ENCODE data around the gene F8A3.
"Not testable (repeated sequence)": the region's sequence is repeated elsewhere in the genome, so short reads cannot be mapped to it uniquely, and the experiment has no call there.

Gene F8A3

DNA sequence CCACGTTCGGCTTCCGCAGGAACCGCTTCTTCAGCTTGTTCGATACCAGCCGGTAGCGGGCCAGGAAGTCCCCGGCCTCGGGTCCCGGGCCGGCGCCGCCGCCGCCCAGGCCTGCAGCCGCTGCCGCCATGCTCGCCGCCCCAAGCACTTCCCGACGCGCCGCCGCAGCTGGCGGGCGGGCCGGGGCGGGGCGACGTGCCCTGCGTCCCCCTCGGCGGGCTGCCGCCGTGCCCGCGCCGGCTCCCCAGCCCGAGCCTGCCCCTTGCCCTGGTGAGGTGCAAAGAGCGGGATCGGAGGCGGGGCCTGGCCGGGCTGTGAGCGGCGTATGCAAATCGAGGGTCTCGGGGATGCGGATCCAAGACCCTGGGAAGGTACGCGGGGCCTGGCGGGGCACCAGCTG is at the start of gene F8A3:
Gene F8A3, minus strand, starts transcription at position 150 of the 400 bp plus-strand sequence. Its CDS starts 20 bp downstream, at position 130.
- DNase-seq, result not testable (repeated sequence)

DNA sequence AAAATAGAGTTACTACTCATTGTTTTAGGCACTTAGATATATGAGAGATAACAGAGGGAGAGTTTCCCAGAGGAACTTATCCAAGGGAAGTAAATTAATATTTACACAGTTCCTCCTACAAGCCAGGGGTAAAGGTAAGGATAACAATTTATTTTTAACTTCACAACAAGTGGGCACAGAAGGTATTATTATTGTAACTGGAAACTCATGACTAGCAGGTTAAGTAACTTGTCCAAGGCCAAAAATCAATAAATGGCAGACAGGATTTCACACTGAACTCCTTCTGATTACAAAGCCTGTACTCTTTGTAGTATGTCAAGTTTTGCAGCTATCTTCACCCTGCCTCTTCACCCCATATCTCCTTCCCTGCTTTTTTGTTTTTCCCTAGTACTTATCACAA is 46.9 kb upstream of the F8A3 start:
- no peak for DNase-seq

DNA sequence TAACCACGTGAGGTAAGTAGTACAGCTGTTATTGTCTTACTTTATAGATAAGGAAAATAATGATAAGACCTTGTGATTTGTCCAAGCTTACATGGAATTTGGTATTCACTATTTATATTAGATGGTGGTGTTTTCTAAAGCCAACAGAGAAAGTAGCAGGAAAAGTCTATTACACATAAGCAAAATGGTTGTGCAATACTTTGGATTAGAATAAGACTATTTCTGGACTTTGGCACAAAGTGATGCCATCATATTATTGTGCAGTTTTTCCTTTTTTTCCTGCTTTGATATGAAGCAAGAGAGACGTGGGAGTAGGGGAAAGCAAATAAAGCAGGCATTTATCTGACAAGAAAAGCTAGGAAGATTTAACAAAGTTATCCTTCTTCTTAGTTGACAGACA is 36.7 kb upstream of the F8A3 start:
- not testable (repeated sequence) for DNase-seq

DNA sequence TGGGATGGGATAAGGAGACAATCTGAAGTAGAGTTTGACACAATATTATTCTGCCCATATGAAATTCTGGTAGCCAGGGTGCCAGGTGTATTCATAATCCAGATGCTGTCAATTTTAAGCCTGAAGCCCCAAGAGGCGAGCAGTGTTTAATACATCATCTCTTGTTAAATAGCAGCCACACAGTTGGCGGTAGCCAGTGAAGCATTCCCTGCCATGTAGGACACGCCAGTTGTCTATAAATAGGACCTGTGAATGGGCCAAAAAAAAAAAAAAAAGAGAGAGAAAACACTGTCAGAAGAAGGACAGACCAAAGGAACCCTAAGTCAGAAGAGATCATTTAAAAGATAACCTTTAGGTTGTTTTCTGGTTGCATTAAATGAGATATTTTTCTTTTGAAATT is 33.0 kb upstream of the F8A3 start:
- not testable (repeated sequence) for DNase-seq

DNA sequence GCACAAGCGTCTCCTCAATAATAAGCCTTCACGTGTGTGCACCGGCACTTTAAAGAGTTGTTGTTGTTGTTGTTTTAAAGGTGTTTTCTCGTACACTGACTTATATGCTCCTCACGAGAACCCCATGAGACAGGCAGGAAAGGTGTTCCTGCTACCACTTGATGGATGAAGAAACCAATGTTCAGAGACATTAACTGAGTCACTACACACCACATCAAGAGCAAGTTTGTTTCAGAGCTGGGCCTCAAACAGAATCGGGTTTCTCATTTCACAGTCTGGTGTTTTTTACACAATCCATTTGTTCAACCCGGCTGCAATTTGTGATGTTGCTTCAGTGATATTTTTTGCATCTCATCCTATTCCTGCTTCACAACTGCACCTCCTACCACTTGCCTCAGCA is 18.7 kb upstream of the F8A3 start:
- not testable (repeated sequence) for DNase-seq

DNA sequence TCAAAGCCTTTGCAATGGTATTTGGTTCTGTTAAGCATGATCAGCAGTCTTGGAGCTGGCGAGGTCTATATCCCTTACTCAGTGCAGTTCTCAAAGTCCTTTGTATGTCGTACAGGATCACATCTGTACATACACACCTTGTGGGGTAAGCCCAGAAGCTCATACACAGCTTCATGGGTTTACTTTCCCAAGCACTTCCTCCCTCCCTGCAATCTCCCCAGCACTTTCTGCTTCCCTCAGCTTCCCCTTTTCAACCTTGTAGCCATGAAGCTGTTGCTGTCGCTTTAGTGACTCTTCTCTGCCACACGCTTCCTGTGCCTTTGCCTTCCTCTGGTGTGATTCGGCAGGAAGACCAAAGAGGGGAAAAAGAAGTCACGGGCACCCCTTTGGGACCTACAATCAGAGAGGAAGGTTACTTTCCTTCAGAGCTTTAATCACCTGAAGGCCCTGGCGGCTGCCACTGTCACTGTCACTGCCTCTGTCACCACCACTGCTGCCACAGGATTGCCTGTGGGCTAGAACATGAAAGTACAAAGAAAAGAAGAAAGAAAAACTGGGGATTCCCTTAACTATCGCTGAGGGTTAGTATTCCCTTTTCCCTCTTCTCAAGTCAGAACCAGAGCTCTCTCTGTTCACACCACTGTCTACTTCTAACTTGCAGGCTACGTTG is 8.0 kb upstream of the F8A3 start:
- not testable (repeated sequence) for DNase-seq

DNA sequence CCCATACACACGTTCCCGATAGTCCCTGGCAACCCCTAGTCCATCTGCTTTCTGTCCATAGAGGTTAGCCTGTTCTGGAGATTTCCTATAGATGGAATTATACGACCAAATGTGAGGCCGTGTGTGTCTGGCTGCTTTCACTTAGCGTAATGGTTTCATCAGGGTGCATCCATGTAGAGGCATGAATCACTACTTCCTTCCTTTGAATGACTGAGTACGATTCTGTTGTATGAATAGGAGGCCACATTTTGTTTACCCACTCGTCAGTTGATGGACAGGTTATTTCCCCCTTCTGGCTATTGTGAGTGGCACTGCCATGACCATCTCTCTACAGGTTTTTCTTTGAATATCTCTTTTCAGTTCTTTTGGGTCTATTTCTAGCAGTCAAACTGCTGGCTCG is 2.1 kb upstream of the F8A3 start:
- not testable (repeated sequence) for DNase-seq

DNA sequence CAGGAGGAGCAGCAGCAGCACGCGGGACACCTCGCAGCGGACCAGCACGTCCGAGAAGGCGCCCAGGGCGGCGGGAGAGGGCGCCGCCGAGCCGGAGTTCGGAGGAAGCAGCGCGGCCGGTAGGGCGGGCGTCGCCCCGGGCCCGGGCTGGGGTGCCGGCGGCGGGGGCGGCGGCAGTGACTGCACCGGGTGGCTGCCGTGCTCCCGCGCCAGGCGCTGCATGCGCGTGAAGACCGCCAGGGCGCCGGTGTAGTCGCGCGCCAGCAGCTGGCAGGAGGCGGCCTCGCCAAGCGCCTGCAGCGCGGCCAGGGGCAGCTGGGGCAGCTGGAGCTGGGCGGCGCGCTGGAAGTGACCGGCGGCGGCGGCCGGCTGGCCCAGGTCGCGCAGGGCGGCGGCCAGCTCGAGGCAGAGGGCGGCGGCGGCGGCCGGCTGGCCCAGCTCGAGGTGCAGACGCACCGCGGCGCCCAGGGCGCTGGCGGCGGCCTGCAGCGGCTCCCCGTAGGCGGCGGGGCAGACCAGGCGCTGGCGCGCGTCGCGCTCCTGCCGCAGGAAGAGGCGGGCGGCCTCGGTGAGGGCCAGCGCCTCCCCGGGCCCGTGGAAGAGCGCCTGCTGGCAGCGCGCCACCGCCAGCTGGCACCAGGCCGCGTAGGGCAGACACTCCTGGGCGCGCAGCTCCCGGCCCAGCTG is 516 bp downstream of the F8A3 start:
- DNase-seq, result not testable (repeated sequence)

DNA sequence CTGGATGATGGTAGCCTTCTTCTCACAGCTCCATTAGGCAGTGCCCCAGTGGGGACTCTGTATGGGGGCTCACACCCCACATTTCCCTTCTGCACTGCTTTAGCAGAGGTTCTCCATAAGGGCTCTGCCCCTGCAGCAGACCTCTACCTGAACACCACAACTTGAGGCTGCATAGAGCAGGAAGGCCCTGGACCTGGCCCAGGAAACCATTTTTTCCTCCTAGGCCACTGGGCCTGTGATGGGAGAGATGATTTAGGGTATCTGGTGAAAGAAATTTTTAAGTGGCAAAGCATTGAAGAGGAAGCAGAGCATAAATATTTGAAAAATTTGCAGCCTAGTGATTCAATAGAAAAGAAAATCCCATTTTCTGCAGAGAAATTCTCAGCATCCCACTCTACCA is 17.3 kb downstream of the F8A3 start:
- no peak for DNase-seq

DNA sequence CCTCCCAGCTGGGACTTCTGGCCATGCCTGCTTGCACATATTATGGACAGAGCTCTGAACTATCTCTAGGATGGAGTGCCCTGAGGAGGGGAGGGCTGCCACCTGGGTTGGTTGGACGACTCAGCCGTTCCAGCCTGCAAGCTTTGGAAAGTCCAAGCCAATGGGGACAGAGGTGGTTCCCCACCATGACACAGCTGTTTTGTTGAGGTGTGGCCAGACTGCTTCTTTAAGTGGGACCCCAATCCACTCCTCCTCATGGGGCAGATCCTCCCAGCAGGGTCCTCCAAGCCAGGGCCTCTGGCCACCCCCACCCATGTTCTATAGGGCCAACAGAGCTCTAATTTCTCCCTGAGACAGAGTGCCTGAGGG is 22.7 kb downstream of the F8A3 start:
- no peak for DNase-seq

DNA sequence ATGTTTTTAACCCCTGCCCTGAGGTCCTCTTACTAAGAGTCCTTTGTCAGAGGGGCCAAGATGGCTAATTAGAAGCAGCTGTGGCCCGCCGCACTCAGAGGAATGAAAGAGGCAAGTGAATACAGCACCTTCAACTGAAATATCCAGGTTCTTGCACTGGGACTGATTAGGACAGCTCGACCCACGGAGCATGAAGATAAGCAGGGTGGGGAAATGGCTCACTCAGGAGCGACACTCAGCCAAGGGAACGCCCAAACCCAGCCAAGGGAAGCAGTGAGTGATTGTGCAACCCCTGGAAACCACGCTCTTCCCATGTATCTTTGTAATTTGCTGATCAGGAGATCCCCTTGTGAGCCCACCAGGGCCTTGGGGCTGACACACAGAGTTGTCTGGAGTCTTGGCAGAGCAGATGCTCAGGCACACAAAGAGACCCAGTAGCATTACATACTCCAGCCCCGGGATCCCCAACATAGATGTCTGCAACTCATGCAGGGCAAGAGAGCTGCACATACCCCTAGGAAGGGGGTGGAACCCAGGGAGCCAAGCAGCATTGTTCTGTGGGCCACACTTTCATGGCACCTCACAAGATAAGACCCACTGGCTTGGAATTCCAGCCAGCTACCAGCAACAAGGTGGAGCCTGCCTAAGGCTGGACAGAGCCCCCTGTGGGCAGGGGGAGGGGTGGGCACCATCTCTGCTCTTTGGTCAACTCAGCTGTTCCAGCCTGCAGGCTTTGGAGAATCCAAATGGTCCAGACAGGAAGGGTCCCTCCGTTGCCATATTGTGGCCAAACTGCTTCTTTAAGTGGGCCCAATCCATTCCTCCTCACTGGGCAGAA is 23.3 kb downstream of the F8A3 start:
- no peak for DNase-seq

DNA sequence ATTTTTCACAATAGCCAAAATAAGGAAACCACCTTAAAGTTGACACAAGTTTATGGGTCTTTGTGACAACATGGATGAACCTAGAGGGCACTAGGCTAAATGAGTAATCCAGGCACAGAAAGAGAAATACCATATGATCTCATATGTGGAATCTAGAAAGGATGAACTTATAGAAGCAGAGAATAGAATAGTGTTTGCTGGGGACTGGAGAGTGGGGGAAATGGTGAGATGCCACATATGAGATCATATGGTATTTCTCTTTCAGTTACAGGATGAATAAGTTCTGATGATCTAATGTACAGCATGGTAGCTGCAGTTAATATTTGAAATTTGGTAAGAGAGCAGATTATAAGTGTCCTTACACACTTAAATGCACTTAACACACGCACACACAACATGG is 40.7 kb downstream of the F8A3 start:
- DNase-seq, result no peak
